Sigmoid colon (tissue), 4 donors: Measurements from ENCODE around the gene OTUD4.

Experiments used
- POLR2A ChIP-seq, 2 donors: fragments of 450-650 bp; IDR thresholded peaks; one replicate each; pipeline ENCODE4 v1.6.1; 2016; ENCODE audit warnings: antibody characterized with exemption in 2 of 2, mild to moderate bottlenecking in 2 of 2, moderate library complexity in 2 of 2
- POLR2AphosphoS5 ChIP-seq, 4 donors: sonication (generic); formaldehyde crosslinking; IDR thresholded peaks; one replicate each; pipeline ENCODE4 v1.6.1; 2017; ENCODE audit warnings: antibody characterized with exemption in 4 of 4

DNA sequence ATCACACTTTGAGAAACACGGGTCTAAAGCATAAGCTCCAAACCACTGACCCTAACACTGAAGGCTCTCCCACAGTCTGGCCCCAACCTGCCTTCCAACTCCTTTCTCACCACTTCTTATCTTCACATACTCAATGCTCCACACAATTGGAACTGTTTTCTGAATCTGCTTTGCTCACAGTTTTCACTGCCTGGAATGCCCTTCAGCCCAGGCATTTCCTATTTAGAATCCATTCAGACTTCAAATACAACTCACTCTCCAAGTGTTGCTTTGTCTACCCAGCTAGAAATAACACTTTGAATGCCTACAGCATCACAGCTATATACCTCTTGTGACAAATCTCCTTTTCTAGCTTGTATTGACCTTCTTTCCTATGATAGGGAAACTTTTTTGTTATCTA, 10.2 kb downstream of the OTUD4 start:
- TF ChIP-seq POLR2AphosphoS5 (IDR thresholded peaks at IDR 0.05) (no peak), POLR2A (IDR thresholded peaks at IDR 0.05) (no peak)
